OCI-LY7 (cell line): Measurements from ENCODE around the gene ZC3H4. TPM values are rescaled to one million over a fixed set of nuclear protein-coding genes. Genes with fewer than 3 reads are reported as not detected.
A peak's percentile ranks its signal among the peaks of the same experiment; 100 is the strongest.

Source experiments
- BruUV-seq: library from RNA; stranded (reverse); fragments of 400-500 nt; replicated peaks from 2 replicates; lab custom pipeline; 2021; lab: Mats Ljungman, UMichigan
- CTCF ChIA-PET: fragments of 300-600 bp; sonication (Branson Sonifier 250); formaldehyde crosslinking; loops from one replicate; lab custom pipeline; 2022; ENCODE audit warnings: antibody characterized with exemption; ENCODE audit not compliant: unreplicated experiment; lab: Charles Lee
- POLR2A ChIA-PET: fragments of 300-600 bp; sonication (Branson Sonifier 250); formaldehyde crosslinking; loops from one replicate; lab custom pipeline; 2022; ENCODE audit warnings: antibody characterized with exemption; lab: Charles Lee
- DNase-seq: peaks from one replicate; pipeline ENCODE4 v3.0.0-alpha.2; 2015; ENCODE audit warnings: low spot score
- H2AFZ ChIP-seq: fragments of 200-600 bp; sonication (generic), shearing (Covaris generic); 2 replicates; pipeline ENCODE4 v1.6.1; 2014; ENCODE audit warnings: mild to moderate bottlenecking, antibody characterized with exemption, low read length, moderate library complexity
- H3K27ac ChIP-seq: fragments of 200-600 bp; sonication (generic); 2 replicates; pipeline ENCODE4 v1.5.1; 2014; ENCODE audit warnings: mixed run types, low read depth, mild to moderate bottlenecking, moderate library complexity, low read length, inconsistent platforms; ENCODE audit not compliant: poor library complexity, severe bottlenecking
- H3K36me3 ChIP-seq: fragments of 200-600 bp; sonication (generic); 2 replicates; pipeline ENCODE4 v1.6.1; 2014; ENCODE audit warnings: mild to moderate bottlenecking, antibody characterized with exemption, low read length, moderate library complexity, mixed read lengths; ENCODE audit not compliant: insufficient read depth
- H3K4me1 ChIP-seq: fragments of 200-600 bp; sonication (generic); 2 replicates; pipeline ENCODE4 v1.5.1; 2014; ENCODE audit warnings: mild to moderate bottlenecking, low read length; ENCODE audit not compliant: insufficient read depth, poor library complexity, severe bottlenecking
- H3K4me2 ChIP-seq: fragments of 200-600 bp; sonication (generic); 2 replicates; pipeline ENCODE4 v1.6.1; 2014; ENCODE audit warnings: mild to moderate bottlenecking, low read length
- H3K4me3 ChIP-seq: fragments of 200-600 bp; sonication (generic); 2 replicates; pipeline ENCODE4 v1.5.1; 2014; ENCODE audit warnings: mild to moderate bottlenecking, low read depth, low read length; ENCODE audit not compliant: poor library complexity, severe bottlenecking
- H3K79me2 ChIP-seq: fragments of 200-600 bp; sonication (generic); 2 replicates; pipeline ENCODE4 v1.6.1; 2016; ENCODE audit warnings: low read depth, mild to moderate bottlenecking, low read length, moderate library complexity, mixed read lengths; ENCODE audit not compliant: insufficient read depth
- H3K9me2 ChIP-seq: fragments of 200-600 bp; sonication (generic); 2 replicates; pipeline ENCODE4 v1.6.1; 2016; ENCODE audit warnings: mild to moderate bottlenecking, low read length, mixed read lengths; ENCODE audit not compliant: insufficient read depth
- H3K9me3 ChIP-seq: fragments of 200-600 bp; sonication (generic); 2 replicates; pipeline ENCODE4 v1.6.1; 2014; ENCODE audit warnings: mild to moderate bottlenecking, mixed run types, low read length, mixed read lengths
- H4K20me1 ChIP-seq: fragments of 200-600 bp; sonication (generic); 2 replicates; pipeline ENCODE4 v1.6.1; 2014; ENCODE audit warnings: mild to moderate bottlenecking, antibody characterized with exemption, low read length, moderate library complexity, mixed read lengths; ENCODE audit not compliant: insufficient read depth
- EZH2phosphoT487 ChIP-seq: fragments of 200-600 bp; sonication (generic); IDR thresholded peaks from 2 replicates; pipeline ENCODE4 v1.6.1; 2018; ENCODE audit warnings: low read depth, borderline replicate concordance, mild to moderate bottlenecking, mixed run types, antibody characterized with exemption, low read length, moderate library complexity, mixed read lengths
- intact Hi-C: fragments of 100-400 bp; cut with micrococcal nuclease; formaldehyde crosslinking; loops from one replicate; pipeline ENCODE4 v1.10.0; 2022; ENCODE audit not compliant: unreplicated experiment
- total RNA-seq, 2 experiments: library from RNA; depleted of rRNA in 1 of 2; stranded (reverse); fragments of >200 nt in 1 of 2; shearing (Covaris generic) in 1 of 2; gene quantifications; 2 replicates each; pipeline ENCODE4 v1.2.3, GENCODE V29; 2014 to 2022
- TF ChIP-seq, protein P1 (sequence below): fragments of 200-600 bp; sonication (generic); conservative IDR thresholded peaks from 2 replicates; pipeline ENCODE4 v1.5.1; 2014; ENCODE audit warnings: mild to moderate bottlenecking, antibody characterized with exemption, low read length, moderate library complexity, mixed read lengths

The ZC3H4 gene
- total RNA-seq, 2 experiments from 2014 or later, result 23.0 to 76.8 TPM

DNA sequence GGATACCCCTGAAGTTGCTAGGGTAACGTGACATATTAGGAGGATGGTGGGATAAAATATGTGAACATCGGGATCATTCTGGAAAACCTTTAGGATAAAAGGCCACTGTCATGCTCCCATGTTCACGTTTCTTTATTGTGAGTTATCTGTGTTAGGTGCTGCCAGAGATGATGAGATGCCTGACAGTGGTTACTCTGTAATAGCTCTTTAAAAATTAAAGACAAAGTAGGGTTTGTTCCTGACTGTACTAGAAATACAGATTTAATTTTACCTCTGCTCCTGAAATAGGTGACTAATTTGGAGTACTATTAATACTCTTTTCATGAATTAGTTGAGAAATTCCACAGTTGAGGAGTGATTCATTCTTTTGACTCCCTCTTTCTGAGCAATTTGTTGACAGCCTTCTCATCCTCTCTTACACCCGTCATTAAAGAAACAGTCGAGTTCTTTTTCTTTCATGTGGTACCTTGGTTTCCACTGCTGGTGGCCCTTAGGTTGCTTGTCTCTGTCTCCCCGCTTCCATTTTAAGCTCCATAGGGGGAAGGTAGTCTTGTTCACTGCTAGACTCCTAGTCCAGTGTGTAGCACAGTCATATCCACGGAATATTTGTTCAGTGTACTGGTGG lies 45.4 kb upstream of the ZC3H4 start:
- intact Hi-C loops, result no loop called here
- H3K4me3 ChIP-seq, result no peak overlapping the region
- H3K9me3 ChIP-seq, result no peaks in the 10 kb centered on the region
- peaks cover 23% of the 10 kb centered on the region; the same call in 1 of the 2 replicates for H3K79me2 ChIP-seq
- no peaks in the 10 kb centered on the region for H3K9me2 ChIP-seq
- TF ChIP-seq EZH2phosphoT487, result no peak
- TF ChIP-seq, protein P1, sequence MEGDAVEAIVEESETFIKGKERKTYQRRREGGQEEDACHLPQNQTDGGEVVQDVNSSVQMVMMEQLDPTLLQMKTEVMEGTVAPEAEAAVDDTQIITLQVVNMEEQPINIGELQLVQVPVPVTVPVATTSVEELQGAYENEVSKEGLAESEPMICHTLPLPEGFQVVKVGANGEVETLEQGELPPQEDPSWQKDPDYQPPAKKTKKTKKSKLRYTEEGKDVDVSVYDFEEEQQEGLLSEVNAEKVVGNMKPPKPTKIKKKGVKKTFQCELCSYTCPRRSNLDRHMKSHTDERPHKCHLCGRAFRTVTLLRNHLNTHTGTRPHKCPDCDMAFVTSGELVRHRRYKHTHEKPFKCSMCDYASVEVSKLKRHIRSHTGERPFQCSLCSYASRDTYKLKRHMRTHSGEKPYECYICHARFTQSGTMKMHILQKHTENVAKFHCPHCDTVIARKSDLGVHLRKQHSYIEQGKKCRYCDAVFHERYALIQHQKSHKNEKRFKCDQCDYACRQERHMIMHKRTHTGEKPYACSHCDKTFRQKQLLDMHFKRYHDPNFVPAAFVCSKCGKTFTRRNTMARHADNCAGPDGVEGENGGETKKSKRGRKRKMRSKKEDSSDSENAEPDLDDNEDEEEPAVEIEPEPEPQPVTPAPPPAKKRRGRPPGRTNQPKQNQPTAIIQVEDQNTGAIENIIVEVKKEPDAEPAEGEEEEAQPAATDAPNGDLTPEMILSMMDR, result no peak
- no peak overlapping the region for H3K27ac ChIP-seq
- 0 out of 2 replicates have a peak, but pooled peaks cover 5% of the 10 kb centered on the region for H4K20me1 ChIP-seq
- no TSS peak for BruUV-seq
- DNase-seq, result no peak
- CTCF ChIA-PET, result no interaction called here
- no peak overlapping the region for H2AFZ ChIP-seq
- POLR2A ChIA-PET, result interaction anchor here (0.6 to 1.0 kb wide), 3 partner anchors 11 to 299 kb away, joined by 3 to 5 read pairs (median 3); no protein-coding TSS in a partner anchor
- peaks cover 18% of the 10 kb centered on the region for H3K4me1 ChIP-seq
- peaks cover 85% of the 10 kb centered on the region for H3K36me3 ChIP-seq
- H3K4me2 ChIP-seq, result no peak overlapping the region

DNA sequence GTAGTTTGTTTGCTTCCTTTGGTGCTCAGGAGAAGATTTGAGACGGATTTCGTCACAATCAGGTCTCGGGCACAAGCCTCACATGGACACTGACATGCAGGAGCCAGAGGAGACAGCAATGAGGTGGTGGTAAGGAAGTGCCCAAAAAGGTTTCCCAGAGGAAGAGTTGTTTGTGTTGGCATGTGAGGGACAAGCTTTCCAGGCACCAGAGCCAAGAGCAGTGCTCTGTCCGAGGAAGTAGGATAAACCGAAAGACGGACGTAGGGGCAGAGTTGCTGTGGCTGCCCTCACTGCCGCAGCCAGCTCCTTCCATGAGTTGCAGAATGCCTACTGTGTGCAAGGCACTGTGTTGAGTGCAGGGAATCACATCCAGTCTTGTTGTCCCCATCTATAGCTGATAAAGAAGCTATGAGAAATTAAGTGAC lies 44.8 kb upstream of the ZC3H4 start:
- Histone ChIP-seq H3K36me3 (peaks cover 91% of the 10 kb centered on the region), H4K20me1 (0 out of 2 replicates have a peak, but pooled peaks cover 5% of the 10 kb centered on the region), H3K27ac (peak overlapping the region; percentile 6), H3K4me2 (peak overlapping the region; percentile 30; the same call in 1 of the 2 replicates), H3K9me3 (no peaks in the 10 kb centered on the region), H3K4me3 (no peak overlapping the region), H2AFZ (no peak overlapping the region), H3K4me1 (peaks cover 18% of the 10 kb centered on the region), H3K79me2 (peaks cover 23% of the 10 kb centered on the region; the same call in 1 of the 2 replicates), H3K9me2 (no peaks in the 10 kb centered on the region)
- BruUV-seq, result no TSS peak
- no peak for DNase-seq
- CTCF ChIA-PET, result no interaction called here
- POLR2A ChIA-PET, result interaction anchor here (0.6 to 1.3 kb wide), 4 partner anchors 12 to 299 kb away, joined by 3 to 5 read pairs (median 3); no protein-coding TSS in a partner anchor
- TF ChIP-seq EZH2phosphoT487, result no peak
- intact Hi-C loops, result no loop called here

DNA sequence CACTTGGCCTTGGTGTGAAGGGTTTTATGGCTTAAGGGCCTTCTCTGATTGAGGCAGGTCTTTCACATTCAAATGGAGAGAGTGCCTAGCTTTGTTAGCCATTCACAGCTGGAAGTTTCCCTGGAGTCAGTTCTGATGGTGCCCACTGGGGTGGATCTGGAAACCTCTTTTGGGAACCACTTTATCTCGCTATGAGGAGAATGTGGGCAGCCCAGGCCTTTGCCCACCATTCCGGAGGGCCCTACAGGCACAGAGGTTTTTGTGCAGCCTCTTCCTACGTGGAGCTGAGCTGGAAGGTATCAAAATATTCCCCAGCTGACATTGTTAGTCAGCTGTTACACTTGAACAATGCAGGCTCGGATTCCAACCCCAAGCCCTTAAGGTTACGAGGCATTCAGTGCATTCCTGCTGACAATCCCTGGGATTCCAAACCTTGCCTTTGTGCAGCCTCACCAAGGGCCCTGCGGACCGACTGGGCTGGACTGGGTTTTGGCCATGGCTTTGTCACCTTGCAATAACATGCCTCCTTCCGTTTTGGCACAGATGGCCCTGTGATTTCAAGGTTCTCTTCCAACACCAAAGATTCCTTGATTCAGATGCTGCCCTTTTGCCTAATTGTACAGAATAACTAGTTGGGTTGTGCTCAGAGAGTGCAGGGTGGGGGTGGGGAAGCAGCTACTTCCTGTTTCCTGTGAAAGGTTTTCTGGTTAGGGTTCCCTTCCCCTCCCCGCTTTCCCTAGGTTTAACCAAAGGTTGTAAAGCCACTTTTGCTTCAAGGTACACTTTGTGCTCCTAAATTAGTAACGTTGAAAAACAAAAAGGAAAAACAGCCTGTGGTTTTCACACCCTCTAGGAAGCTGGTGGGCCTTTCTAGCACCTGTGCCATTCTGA lies 44.1 kb upstream of the ZC3H4 start:
- Histone ChIP-seq H3K79me2 (peaks cover 25% of the 10 kb centered on the region; the same call in 1 of the 2 replicates), H3K4me1 (peaks cover 18% of the 10 kb centered on the region), H2AFZ (no peak overlapping the region), H3K36me3 (peaks cover 94% of the 10 kb centered on the region), H3K9me2 (no peaks in the 10 kb centered on the region), H4K20me1 (0 out of 2 replicates have a peak, but pooled peaks cover 5% of the 10 kb centered on the region), H3K4me2 (peak overlapping the region; percentile 30; the same call in 1 of the 2 replicates), H3K9me3 (no peaks in the 10 kb centered on the region), H3K4me3 (no peak overlapping the region), H3K27ac (peak overlapping the region; percentile 6)
- BruUV-seq, result no TSS peak
- intact Hi-C loops, result no loop called here
- no peak for TF ChIP-seq EZH2phosphoT487
- TF ChIP-seq, protein P1, result no peak
- ChIA-PET POLR2A (interaction anchor here (1.0 to 1.3 kb wide), 2 partner anchors 13 to 21 kb away, joined by 3 read pairs; no protein-coding TSS in a partner anchor), CTCF (no interaction called here)
- DNase-seq, result peak; percentile 31
